Right lobe of liver (tissue), 4 donors: ENCODE measurements around the gene TMLHE.
"Not testable (repeated sequence)": the region's sequence is repeated elsewhere in the genome, so short reads cannot be mapped to it uniquely, and the experiment has no call there.

ENCODE experiments used
- CTCF ChIP-seq, 4 donors: fragments of 200-600 bp in 3 of 4; fragments of 450-650 bp in 1 of 4; IDR thresholded peaks; one replicate each; pipeline versions ENCODE4 v1.5.1 to v1.8.0; 2016 to 2022; ENCODE audit warnings: antibody characterized with exemption in 4 of 4, mild to moderate bottlenecking in 2 of 4
- POLR2A ChIP-seq: fragments of 450-650 bp; IDR thresholded peaks from one replicate; pipeline ENCODE4 v1.6.1; 2017; ENCODE audit warnings: antibody characterized with exemption, mild to moderate bottlenecking
- donor health status: DM: no; HTN: no; CAD: no.
- donor health status: DM: no; HTN: no; CAD: no.
- donor health status: DM: no; HTN: yes; CAD: no.

GRCh38 chrX:155495134-155495533, 117.6 kb downstream of the TMLHE start:
- not testable (repeated sequence) for TF ChIP-seq POLR2A; CTCF (IDR thresholded peaks at IDR 0.05)
